ENCODE measurements around the gene CYP4F8.

CYP4F8 gene

DNA sequence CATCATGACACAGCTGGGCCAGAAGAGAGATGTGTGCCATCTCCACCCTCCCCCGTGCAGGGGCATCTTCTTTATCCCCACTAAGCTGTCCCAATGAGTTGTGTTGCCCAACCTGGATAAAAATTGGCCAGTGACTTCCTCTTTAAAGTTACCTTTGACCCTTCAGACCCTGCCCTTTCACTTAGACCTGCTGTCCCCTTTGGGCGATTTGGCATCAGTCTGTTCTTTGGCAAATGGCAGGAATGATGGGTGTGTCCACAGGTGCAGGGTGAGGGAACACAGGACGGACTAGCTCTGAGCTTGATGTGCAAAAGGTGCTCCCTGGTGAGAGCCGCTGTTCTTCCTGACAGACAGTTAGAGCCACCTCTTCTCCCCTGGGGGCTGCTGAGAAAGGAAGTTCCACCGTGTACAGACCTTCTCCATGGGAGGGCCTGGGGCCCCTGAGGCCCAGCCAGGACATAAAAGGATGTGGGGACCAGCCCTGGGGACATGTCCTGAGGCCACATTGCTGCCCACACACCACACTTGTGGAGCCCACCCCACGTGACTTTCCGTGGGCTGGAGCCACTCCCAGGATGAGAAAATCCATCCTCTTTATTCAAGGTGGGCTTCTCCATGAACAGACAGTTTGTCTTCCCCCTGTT is 1.7 kb downstream of the CYP4F8 start:
- no peak for DNase-seq (ENCODE audit: low read depth)

DNA sequence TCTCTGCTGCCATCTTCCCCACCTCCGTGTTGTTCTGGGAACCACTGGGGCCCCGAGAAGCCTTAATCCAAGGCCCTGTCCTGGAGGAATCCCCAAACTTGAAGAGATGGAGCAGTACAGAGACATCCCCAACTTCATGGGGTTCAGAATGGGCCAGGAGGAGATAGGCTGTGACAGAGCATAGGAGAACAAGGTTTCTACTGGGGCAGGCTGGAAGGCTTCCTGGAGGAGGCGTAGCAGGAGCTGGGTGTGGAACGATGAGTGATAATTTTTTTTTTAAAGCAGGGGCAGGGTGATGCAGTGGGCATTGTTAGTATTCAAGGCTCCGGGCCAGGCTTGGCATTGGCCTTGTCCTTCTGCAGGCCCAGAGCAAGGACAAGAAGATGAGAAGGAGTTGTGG is 3.3 kb downstream of the CYP4F8 start:
- DNase-seq (ENCODE audit: low read depth), result no peak

DNA sequence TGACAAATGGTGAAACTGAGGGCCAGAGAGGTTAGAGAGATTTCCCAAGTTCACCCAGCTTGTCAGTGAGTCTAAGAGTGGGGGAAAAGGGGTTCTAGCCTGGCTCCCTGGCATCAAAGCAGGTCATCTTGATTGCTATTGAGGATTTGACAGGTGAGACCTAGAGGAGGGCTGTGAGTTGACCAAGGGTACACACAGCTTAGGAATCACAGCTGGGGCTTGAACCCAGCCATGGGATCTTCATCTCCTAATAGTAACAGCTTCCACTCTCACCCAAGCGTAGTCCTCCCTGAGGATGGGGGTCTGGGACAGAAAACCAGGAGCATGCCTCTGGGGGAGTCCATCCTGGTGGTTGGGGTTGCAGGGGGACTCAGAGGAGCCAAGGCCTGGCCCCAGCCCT is 6.8 kb downstream of the CYP4F8 start:
- no peak for DNase-seq (ENCODE audit: low read depth)

DNA sequence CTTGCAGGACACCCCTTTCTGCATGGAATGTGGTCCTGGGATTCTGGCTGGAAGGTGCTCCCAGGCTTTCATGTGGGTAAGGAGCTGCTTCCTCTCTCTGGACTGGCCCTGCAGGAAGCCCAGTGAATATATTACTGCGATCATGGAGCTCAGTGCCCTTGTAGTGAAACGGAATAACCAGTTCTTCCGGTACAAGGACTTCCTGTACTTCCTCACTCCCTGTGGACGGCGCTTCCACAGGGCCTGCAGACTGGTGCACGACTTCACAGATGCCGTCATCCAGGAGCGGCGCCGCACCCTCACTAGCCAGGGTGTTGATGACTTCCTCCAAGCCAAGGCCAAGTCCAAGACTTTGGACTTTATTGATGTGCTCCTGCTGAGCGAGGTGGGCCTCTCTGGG is 8.0 kb downstream of the CYP4F8 start:
- DNase-seq (ENCODE audit: low read depth), result no peak

DNA sequence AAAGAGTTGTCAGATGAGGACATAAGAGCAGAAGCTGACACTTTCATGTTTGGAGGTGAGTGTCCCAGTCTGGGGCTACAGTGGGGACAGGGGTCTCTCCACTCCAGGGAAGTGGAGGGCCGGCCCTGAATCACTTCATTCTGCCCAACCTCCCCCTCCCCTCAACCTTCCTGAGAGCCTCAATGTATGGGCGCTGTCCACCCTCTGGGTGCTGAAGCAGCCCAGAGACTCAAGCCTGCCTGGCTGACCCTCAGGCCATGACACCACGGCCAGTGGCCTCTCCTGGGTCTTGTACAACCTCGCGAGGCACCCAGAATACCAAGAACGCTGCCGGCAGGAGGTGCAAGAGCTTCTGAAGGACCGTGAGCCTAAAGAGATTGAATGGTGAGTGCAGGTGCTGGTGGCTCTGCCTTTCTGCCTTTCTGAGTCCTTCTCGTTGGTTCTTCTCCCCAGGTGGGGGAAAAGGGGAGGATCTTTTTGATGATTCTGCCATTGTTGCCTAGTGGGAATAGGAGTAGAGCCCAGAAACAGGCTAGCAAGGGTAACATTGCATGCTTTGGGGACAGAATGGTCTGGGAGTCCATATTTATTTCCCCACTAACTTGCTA is 8.8 kb downstream of the CYP4F8 start:
- no peak for DNase-seq (ENCODE audit: low read depth)

DNA sequence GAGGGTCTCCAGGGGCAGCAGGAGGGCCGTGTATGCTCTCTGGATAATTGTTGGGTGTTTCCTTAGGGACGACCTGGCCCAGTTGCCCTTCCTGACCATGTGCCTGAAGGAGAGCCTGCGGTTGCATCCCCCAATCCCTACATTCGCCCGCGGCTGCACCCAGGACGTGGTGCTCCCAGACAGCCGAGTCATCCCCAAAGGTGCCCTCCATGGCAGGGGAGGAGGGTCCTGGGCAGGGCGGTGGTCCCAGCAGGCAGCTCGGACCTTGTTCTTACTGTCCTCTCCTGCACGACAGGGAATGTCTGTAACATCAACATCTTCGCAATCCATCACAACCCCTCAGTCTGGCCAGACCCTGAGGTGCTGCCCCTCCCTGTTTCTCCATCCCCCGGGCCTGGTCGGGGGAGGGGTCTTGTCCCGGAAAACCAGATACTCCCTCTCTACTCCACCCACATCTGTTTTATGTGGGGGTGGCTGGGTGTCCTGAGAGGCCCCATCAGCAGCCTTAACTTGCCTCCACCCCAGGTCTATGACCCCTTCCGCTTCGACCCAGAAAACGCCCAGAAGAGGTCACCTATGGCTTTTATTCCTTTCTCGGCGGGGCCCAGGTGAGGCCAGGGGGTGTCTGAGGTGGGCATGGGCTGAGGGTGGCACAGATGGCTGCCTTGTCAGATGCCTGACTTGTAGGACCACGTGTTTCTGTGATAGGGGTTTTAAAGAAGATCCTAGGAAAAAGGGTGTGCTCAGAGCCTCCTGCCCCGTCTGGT is 13.4 kb downstream of the CYP4F8 start:
- DNase-seq (ENCODE audit: low read depth), result no peak

DNA sequence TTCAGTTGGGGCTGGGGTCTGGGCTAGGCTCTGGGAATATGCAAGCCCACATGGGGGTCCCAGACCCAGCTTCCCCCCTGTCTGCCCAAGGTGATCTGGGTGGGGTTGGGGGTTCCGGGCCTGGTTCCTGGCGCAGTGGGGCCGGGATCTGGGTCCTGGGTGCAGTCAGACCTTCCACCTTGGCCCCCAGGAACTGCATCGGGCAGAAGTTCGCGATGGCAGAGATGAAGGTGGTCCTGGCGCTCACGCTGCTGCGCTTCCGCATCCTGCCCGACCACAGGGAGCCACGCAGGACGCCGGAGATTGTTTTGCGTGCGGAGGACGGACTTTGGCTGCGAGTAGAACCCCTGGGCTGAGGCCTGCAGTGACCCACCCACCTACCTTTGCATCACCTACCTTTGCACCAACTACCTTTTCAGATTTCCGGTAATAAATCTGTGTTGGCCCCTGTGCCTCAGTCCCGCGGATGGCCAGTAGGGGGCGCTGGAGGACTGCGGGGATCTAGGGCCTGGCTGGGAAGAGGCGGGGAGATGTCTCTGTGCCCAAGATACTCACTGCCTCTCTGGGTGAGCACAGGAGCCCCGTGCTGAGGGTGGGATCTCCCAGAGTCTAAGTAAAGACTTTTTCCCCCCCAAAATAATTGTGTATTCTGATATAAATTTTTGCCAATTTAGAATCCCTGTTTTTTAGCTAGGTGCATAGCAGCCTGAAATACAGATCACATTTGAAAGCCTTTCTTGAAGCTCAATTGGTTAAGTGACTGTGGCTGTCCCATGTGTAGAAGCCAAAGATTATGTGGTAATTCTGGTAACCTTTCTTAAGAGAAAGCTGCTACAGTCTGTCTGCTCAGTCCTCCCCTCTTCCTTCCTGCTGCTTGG is 14.2 kb downstream of the CYP4F8 start:
- peak; percentile 70 for DNase-seq (ENCODE audit: low read depth)

DNA sequence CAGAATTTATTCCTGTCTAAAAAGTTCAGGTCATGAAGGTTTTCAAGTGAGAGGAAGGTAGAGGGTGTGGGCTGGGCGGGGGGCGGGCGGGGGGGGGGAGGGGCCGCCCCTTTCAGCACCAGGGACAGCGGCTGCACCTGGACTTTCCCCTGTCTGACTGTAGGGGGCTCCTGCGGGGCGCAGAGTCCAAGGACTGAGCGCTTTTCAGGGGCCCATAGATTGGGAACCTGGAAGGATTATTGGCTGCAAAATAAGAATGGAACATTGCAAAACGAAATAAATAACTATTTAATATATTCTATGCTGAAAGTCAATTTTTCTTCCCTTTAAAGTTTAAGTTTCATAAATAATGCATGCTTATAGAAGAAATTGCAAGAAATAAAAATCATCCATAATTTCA is 16.8 kb downstream of the CYP4F8 start:
- no peak for DNase-seq (ENCODE audit: low read depth)

DNA sequence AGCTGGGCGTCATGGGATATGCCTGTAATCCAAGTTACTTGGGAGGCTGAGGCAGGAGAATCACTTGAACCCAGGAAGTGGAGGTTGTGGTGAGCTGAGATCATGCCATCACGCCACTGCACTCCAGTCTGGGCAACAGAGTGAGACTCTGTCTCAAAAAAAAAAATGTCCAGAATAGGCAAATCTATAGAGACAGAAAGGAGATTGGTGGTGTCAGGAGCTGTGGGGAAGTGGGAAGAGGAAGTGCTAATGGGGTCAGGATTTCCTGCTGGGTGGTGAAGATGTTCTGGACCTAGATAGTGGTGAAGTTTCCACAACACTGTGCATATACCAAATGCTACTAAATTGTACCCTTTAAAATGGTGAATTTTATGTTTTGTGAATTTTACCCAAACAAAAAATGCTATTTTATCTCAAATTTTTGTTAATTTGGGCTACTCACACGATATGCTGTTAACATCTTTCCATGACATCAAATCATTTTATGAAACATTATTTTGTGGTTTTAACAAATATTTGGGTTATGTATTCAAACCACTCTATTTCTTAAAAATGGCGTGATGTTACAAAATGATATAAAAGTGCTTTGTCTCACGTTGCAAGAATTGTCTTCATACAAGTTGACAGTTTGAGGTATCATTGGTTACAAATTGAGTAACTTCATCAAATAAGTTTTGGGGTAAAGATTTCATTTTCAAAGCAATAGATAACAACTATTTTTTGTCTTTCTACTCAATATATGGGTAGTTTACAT is 18.2 kb downstream of the CYP4F8 start:
- no peak for DNase-seq (ENCODE audit: low read depth)

DNA sequence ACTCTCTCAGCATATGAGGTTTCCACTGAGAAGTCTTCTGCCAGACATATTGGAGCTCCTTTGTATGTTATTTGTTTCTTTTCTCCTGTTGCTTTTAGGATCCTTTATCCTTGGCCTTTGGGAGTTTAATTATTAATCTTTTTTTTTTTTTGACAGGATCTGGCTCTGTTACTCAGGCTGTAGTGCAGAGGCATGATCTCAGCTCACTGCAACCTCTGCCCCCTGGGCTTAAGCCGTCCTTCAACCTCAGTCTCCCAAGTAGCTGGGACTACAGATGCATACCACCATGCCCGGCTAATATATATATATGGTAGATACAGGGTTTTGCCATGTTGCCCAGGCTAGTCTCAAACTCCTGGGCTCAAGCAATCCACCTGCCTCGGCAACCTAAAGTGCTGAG is 19.1 kb downstream of the CYP4F8 start:
- DNase-seq (ENCODE audit: low read depth), result no peak

DNA sequence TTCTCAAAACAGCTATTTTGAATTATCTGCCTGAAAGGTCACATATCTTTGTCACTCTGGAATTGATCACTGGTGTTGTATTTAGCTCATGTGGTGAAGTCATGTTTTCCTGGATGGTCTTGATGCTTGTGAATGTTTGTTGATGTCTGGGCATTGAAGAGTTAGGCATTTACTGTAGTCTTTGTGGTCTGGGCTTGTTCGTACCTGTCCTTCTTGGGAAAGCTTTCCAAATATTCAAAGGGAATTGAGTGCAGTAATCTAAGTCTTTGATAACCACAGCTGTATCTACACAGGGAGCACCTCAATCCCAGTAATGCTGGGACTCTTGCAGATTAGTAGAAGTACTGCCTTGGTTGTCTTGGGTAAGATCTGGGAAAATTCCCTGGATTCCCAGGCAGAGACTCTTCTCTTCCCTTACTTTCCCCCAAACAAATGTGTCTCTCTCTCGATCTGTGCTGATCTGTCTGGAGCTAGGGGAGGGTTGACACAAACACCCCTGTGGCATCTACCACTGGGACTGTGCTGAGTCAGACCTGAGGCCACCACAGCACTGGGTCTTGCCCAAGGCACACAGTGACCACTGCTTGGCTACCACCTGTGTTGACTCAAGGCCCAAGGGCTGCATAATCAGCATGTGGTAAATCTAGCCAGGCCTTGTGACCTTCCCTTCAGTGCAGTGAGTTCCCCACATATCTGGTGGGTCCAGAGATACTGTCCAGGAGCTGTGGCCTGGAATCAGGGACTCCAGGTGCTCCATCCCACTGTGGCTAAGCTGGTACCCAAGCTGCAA is 20.2 kb downstream of the CYP4F8 start:
- DNase-seq (ENCODE audit: low read depth), result no peak

DNA sequence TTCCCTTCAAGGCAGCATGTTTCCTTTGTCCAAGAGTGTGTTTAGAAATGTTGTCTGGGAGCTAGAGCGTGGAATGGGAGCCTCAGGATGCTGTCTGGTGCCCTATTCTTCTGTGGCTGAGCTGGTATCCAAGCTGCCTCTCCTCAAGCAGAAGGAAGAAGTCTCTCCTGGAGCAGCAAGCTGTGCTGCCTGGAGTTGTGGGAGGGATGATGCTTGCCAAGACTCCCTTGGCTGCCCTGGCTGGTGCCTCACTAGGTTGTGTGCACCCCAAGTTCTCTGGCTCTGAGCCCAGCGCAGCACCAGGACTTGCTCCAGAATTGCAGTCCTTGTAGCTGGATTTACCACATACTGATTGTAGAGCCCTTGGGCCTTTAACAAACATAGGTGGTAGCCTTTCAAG is 21.0 kb downstream of the CYP4F8 start:
- DNase-seq (ENCODE audit: low read depth), result no peak

DNA sequence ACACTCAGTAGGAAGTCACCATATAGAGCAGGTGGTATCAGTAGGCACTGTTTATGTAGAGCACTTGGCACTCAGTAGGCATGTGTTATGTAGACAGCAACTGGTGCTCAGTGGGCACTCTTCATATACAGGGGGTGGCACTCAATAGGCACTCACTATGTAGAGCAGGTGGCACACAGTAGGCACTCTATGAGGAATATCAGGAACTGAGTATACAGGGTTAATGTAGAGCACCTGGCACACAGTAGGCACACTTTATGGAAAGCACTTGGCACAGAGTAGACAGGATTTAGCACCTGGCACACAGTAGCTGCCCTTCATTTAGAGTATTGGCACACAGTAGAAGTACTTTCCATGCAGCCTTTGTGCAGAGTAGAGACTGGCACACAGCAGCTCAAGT is 24.6 kb downstream of the CYP4F8 start:
- DNase-seq (ENCODE audit: low read depth), result no peak

DNA sequence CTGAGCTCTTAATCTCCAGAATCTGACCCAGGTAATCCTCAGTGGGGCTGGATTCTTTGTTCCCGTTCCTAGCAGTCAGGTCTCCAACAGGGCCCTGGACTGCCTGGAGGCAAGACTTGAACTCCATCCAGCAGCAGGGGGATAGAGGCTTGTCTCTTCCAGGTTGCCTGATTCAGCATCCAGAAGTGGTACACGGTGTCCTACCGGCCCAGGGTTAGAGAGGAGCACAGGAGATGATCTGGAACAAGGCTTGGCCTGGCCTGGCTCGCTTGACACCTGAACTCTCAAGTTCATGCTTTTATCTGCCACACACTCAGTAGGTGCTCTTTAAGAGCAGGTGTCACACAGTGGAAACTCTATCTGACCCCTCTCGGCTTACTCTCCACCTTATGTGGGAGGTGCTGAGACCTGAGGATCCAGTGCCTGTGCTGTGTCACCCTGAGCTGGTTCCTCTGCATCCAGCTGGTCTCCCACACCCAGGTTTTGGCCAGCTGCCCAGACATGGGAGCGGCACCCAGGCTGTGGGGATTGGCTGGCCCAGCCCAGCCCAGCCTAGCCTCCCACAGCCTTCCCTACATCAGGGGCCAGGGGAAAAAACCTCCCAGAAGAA is 25.4 kb downstream of the CYP4F8 start, which contains the start of gene CYP4F3:
Gene CYP4F3 (plus strand): TSS at position 604 of the 610 bp plus-strand sequence. CDS start 519 bp downstream, outside the sequence.
- no peak for DNase-seq (ENCODE audit: low read depth)

DNA sequence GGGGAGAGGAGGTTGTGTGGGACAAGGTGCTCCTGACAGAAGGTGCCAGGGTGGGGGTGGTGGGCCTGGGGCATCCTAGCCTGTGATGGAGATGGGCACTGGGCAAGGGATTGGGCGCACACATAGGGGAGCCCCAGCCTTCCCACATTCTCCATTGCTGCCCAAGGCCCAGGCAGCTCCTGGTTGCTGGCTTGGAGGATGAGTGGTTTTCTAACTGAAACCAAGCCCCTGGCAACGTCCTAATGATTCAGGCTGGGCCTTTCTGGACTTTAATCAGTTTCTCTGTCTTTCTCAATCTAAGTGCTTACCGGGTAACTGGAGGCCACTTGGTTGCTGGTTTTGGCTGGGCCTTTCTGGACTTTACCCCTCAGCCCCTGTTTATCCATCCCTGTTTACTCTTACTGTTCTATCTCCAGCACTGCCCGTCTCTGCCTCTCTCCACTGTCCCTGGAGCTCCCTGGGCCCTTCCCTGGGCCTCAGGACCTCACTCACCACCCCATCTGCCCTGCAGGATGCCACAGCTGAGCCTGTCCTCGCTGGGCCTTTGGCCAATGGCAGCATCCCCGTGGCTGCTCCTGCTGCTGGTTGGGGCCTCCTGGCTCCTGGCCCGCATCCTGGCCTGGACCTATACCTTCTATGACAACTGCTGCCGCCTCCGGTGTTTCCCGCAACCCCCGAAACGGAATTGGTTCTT is 26.0 kb downstream of the CYP4F8 start:
- no peak for DNase-seq (ENCODE audit: low read depth)

DNA sequence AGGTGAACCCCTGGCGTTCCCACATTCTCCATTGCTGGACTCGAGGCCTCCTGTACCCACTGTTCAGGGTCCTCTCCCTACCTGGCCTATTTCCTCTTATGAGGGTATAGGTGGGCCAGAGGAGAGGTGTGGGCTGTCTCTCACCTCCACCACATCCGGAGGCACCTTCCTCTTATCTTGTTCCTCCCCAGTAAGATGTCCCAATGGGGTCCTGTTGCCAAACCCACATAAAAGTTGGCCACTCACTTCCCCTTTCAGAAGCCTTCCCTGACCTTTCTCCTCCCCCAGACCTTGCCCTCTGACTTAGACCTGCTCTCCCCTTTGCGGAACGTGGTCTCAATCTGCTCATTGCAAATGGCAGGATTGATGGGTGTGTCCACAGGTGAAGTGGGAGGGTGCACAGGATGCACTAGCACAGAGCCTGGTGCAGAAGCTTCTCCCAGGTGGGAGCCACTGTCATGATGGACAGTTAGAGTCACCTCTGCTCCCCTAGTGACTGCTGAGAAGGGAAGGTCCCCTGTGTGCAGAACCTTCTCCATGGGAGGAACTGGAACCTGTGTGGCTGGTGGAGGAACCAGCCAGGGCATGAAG is 27.0 kb downstream of the CYP4F8 start:
- DNase-seq (ENCODE audit: low read depth), result no peak

DNA sequence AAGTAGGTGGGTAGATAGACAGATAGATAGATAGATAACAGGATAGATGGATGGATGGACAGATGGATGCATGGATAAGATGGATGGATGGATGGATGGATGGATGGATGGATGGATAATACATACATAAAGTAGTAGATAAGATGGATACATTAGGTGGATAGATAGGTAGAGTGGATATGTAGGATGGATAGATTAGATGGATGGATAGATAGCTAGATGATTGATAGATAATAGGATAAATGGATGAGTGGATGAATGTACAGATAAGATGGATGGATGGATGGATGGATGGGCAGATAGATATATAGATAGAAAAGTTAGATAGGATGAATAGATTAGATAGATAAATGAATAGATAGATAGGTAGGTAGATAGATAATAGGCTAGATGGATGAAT is 27.8 kb downstream of the CYP4F8 start:
- DNase-seq (ENCODE audit: low read depth), result no peak

DNA sequence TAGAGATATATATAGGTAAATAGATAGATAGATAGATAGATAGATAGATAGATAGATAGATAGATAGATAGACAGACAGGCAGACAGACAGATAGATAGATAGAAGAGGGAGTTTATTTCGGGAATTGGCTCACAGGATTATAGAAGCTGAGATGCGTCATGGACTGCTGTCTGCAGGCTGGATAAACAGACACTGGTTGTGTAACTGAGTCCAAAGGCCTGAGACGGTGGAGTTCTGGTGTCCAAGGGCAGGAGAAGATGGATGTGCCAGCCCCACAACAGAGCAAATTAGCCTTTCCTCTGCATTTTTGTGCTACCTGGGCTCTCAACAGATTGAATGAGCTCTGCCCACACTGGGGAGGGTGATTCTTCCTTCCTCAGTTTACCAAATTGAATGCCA is 28.4 kb downstream of the CYP4F8 start:
- no peak for DNase-seq (ENCODE audit: low read depth)

DNA sequence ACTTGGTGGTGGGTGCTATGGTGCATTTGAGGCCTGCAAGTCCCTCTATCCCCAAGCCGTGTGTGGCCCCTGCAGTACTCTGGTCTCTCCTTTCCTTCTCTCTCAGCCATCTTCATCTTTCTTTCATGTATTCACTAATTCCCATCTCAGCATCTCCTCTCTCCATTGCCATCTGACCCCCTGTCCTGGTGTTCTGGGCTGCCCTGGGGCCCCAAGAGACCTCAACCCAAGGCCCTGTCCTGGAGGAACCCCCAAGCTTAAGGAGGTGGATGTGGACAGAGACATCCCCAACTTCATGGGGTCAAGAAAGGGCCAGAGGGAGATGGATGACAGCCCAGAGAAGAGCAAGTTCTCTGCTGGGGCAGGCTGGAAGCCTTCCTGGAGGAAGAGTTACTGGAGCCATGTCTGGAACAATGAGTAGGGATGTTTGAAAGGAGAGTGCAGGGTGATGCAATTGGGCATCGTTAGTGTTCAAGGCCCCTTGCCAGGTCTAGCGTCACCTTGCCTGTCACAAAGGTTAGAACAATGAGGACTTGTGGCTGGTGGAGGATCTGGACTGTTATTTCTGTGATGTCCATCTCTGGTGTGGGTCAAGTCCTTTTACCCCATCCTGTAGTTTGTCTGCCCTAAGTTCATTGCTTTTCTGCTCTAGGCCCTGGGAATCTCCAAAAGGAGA is 29.2 kb downstream of the CYP4F8 start:
- DNase-seq (ENCODE audit: low read depth), result no peak
